Smooth muscle cell (in vitro differentiated cells): Measurements from ENCODE around the gene UCK1. TPM values are rescaled to one million over a fixed set of nuclear protein-coding genes. Genes with fewer than 3 reads are reported as not detected.

Experiments
- DNase-seq: peaks from one replicate; lab custom pipeline; 2025; ENCODE audit not compliant: unreplicated experiment; lab: John Stamatoyannopoulos, UW
- H2AFZ ChIP-seq: fragments of 200-600 bp; sonication (generic); 2 replicates; pipeline ENCODE4 v1.6.0; 2016; ENCODE audit warnings: antibody characterized with exemption, low read depth, mild to moderate bottlenecking
- H3F3A ChIP-seq: fragments of 200-600 bp; sonication (generic); 2 replicates; pipeline ENCODE4 v1.6.0; 2017; ENCODE audit warnings: antibody characterized with exemption, low read depth
- H3K27ac ChIP-seq: fragments of 200-600 bp; sonication (generic); 2 replicates; pipeline ENCODE4 v1.5.1; 2016; ENCODE audit warnings: low read depth, mild to moderate bottlenecking
- H3K27me3 ChIP-seq: fragments of 200-600 bp; sonication (generic); 2 replicates; pipeline ENCODE4 v1.6.1; 2016; ENCODE audit warnings: low read depth, mild to moderate bottlenecking
- H3K36me3 ChIP-seq: fragments of 200-600 bp; sonication (generic); 2 replicates; pipeline ENCODE4 v1.5.1; 2016; ENCODE audit warnings: low read depth
- H3K4me1 ChIP-seq: fragments of 200-600 bp; sonication (generic); 2 replicates; pipeline ENCODE4 v1.5.1; 2016; ENCODE audit warnings: low read depth
- H3K4me2 ChIP-seq: fragments of 200-600 bp; sonication (generic); 2 replicates; pipeline ENCODE4 v1.6.0; 2016; ENCODE audit warnings: mild to moderate bottlenecking
- H3K4me3 ChIP-seq: fragments of 200-600 bp; sonication (generic); 2 replicates; pipeline ENCODE4 v1.5.1; 2016; ENCODE audit warnings: mild to moderate bottlenecking
- H3K79me2 ChIP-seq: fragments of 200-600 bp; sonication (generic); 2 replicates; pipeline ENCODE4 v1.6.0; 2016; ENCODE audit warnings: low read depth, mild to moderate bottlenecking
- H3K9ac ChIP-seq: fragments of 200-600 bp; sonication (generic); 2 replicates; pipeline ENCODE4 v1.6.0; 2016; ENCODE audit warnings: low read depth
- H3K9me3 ChIP-seq: fragments of 200-600 bp; sonication (generic); replicated peaks from 2 replicates; pipeline ENCODE4 v1.5.1; 2016; ENCODE audit warnings: low read depth
- H4K20me1 ChIP-seq: fragments of 200-600 bp; sonication (generic); 2 replicates; pipeline ENCODE4 v1.6.0; 2016; ENCODE audit warnings: low read depth
- CTCF ChIP-seq: fragments of 200-600 bp; sonication (generic); IDR thresholded peaks from 2 replicates; pipeline ENCODE4 v1.5.1; 2017; ENCODE audit warnings: borderline replicate concordance, mild to moderate bottlenecking, antibody characterized with exemption; ENCODE audit not compliant: insufficient read depth, poor library complexity, severe bottlenecking
- WGBS: methylation state at CpG from one replicate; pipeline ENCODE4 v1.1.7; 2016; ENCODE audit warnings: low lambda C conversion rate; 5-methylcytosine and 5-hydroxymethylcytosine counted together
- polyA plus RNA-seq: library from polyadenylated mRNA; unstranded; fragments of >200 nt; fragmentation: Nextera tagmentation; extraction: Ambion mirVana; gene quantifications from 2 replicates; pipeline ENCODE4 v1.2.1, GENCODE V29; 2016
- small RNA-seq: library from RNA; depleted of rRNA; stranded (forward); fragments of <200 nt; gene quantifications from one replicate; pipeline ENCODE3, GENCODE V24; 2014
- total RNA-seq: library from RNA; depleted of rRNA; stranded (reverse); fragments of >200 nt; gene quantifications from 2 replicates; pipeline ENCODE4 v1.2.3, GENCODE V29; 2014

UCK1 gene
- total and polyA plus RNA-seq, 2 experiments from 2014 or later = 9.7 to 20.2 TPM

DNA sequence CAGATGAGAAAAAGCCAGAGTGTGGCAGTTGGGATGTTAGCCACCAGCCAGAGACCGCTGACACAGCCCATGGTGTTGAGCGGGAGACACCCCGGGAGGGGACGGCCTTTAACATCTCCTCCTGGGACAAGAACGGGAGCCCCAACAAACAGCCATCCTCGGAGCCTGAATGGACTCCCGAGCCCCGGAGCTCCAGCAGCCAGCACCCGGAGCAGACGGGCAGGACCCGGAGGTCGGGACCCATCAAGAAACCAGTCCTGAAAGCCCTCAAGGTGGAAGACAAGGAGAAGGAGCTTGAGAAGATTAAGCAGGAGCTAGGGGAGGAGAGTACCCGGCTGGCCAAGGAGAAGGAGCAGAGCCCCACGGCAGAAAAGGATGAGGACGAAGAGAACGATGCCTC, 56.4 kb downstream of the UCK1 start:
- Histone ChIP-seq H3K4me1 (no peaks in the 10 kb centered on the region), H3K4me2 (no peak overlapping the region), H4K20me1 (peaks cover 94% of the 10 kb centered on the region), H3K9ac (no peak overlapping the region), H3K27ac (no peak overlapping the region), H3K4me3 (no peak overlapping the region), H2AFZ (no peak overlapping the region), H3K9me3 (no peaks in the 10 kb centered on the region), H3F3A (no peaks in the 10 kb centered on the region), H3K79me2 (peaks cover 42% of the 10 kb centered on the region), H3K36me3 (peaks cover 16% of the 10 kb centered on the region), H3K27me3 (no peaks in the 10 kb centered on the region)
- no peak for TF ChIP-seq CTCF
- whole genome bisulfite sequencing = 93% methylated on average over 16 of the region's 16 CpGs
- DNase-seq = no peak

GRCh38 chr9:131473891-131474290, 57.2 kb downstream of the UCK1 start:
- H3F3A ChIP-seq = no peaks in the 10 kb centered on the region
- no peak overlapping the region for H3K9ac ChIP-seq
- H3K27ac ChIP-seq = no peak overlapping the region
- DNase-seq = no peak
- H3K79me2 ChIP-seq = peaks cover 43% of the 10 kb centered on the region
- H3K4me3 ChIP-seq = no peak overlapping the region
- H4K20me1 ChIP-seq = peaks cover 96% of the 10 kb centered on the region
- H3K9me3 ChIP-seq = no peaks in the 10 kb centered on the region
- H3K4me2 ChIP-seq = no peak overlapping the region
- H3K27me3 ChIP-seq = no peaks in the 10 kb centered on the region
- peaks cover 16% of the 10 kb centered on the region for H3K36me3 ChIP-seq
- H3K4me1 ChIP-seq = no peaks in the 10 kb centered on the region
- WGBS = 96% methylated on average over 10 of the region's 10 CpGs
- no peak for TF ChIP-seq CTCF
- H2AFZ ChIP-seq = no peak overlapping the region

Small RNAs within 50 kb of the gene (small RNA-seq; reads per million reads assigned to genes)
- gene SNORD62A (0.79 reads per million, percentile 26 among the genes with 10 or more reads in this experiment), gene SNORD62B (1.7 reads per million, percentile 41 among the genes with 10 or more reads in this experiment)

Other genes with a start within 250 kb of the UCK1 start
- 0.94 and 4.2 TPM in 2 replicates for gene PLPP7, start 241.5 kb downstream of the UCK1 start, total RNA-seq
- gene PLPP7, start 241.5 kb downstream of the UCK1 start, polyA plus RNA-seq = 0.70 and 3.3 TPM in 2 replicates
- gene PRRC2B, start 137.2 kb downstream of the UCK1 start, total RNA-seq = 73.5 and 97.2 TPM in 2 replicates
- 38.6 and 53.7 TPM in 2 replicates for gene PRRC2B, start 137.2 kb downstream of the UCK1 start, polyA plus RNA-seq
- gene POMT1, start 28.3 kb downstream of the UCK1 start, total RNA-seq = 11.8 and 14.6 TPM in 2 replicates
- gene POMT1, start 28.3 kb downstream of the UCK1 start, polyA plus RNA-seq = 15.2 and 23.6 TPM in 2 replicates
- gene PRRT1B, start 14.3 kb upstream of the UCK1 start, total RNA-seq = not detected in 2 replicates
- gene PRRT1B, start 14.3 kb upstream of the UCK1 start, polyA plus RNA-seq = not detected in 2 replicates
- 15.3 and 17.8 TPM in 2 replicates for gene RAPGEF1, start 208.8 kb upstream of the UCK1 start, total RNA-seq
- 16.4 and 21.8 TPM in 2 replicates for gene RAPGEF1, start 208.8 kb upstream of the UCK1 start, polyA plus RNA-seq